Keratinocyte (primary cell): ENCODE measurements around the gene P2RY10. TPM values are rescaled to one million over a fixed set of nuclear protein-coding genes. Genes with fewer than 3 reads are reported as not detected.

Source experiments
- DNase-seq: peaks from one replicate; pipeline ENCODE4 v3.0.0-alpha.2; 2011; ENCODE audit warnings: low read depth, missing footprints, low spot score
- FAIRE-seq: peaks from 2 replicates; lab custom pipeline; 2011; peaks lifted over from hg19 to GRCh38; lab: Jason Lieb, UNC
- H2AFZ ChIP-seq: 2 replicates; pipeline ENCODE4 v1.6.0; 2012; ENCODE audit warnings: low read length, control low read depth, inconsistent platforms; ENCODE audit not compliant: control insufficient read depth
- H3K27ac ChIP-seq: 2 replicates; pipeline ENCODE4 v1.5.1; 2011; ENCODE audit warnings: low read length; ENCODE audit not compliant: control insufficient read depth, insufficient read depth
- H3K27me3 ChIP-seq: 3 replicates; pipeline ENCODE4 v1.6.0; 2011; ENCODE audit warnings: low read length; ENCODE audit not compliant: control insufficient read depth, insufficient read depth; ENCODE audit errors: extremely low read depth
- H3K36me3 ChIP-seq, 2 experiments: 2 replicates in 1 of 2; 3 replicates in 1 of 2; pipeline ENCODE4 v1.5.1; 2011; ENCODE audit warnings: low read length in 2 of 2, mild to moderate bottlenecking in 1 of 2; ENCODE audit not compliant: control insufficient read depth in 2 of 2, insufficient read depth in 2 of 2; ENCODE audit errors: extremely low read depth in 1 of 2
- H3K4me1 ChIP-seq: 3 replicates; pipeline ENCODE4 v1.5.1; 2011; ENCODE audit warnings: low read length; ENCODE audit not compliant: control insufficient read depth, insufficient read depth; ENCODE audit errors: extremely low read depth
- H3K4me2 ChIP-seq: 3 replicates; pipeline ENCODE4 v1.6.0; 2011; ENCODE audit warnings: low read depth, low read length; ENCODE audit not compliant: control insufficient read depth, insufficient read depth; ENCODE audit errors: extremely low read depth
- H3K4me3 ChIP-seq, 3 experiments: fragments of 200-600 bp in 1 of 3; sonication (generic) in 1 of 3; 2 replicates in 2 of 3; 3 replicates in 1 of 3; pipeline ENCODE4 v1.5.1; 2011 to 2016; ENCODE audit warnings: low read length in 3 of 3, mild to moderate bottlenecking in 3 of 3, control low read depth in 2 of 3, inconsistent platforms in 1 of 3, low read depth in 1 of 3, mixed read lengths in 1 of 3, mixed run types in 1 of 3, moderate library complexity in 1 of 3; ENCODE audit not compliant: control insufficient read depth in 2 of 3, insufficient read depth in 2 of 3; ENCODE audit errors: extremely low read depth in 1 of 3
- H3K79me2 ChIP-seq: 2 replicates; pipeline ENCODE4 v1.6.0; 2012; ENCODE audit warnings: low read length; ENCODE audit not compliant: control insufficient read depth, insufficient read depth
- H3K9ac ChIP-seq: 3 replicates; pipeline ENCODE4 v1.6.0; 2011; ENCODE audit warnings: low read length; ENCODE audit not compliant: control insufficient read depth, insufficient read depth; ENCODE audit errors: extremely low read depth
- H3K9me1 ChIP-seq: 3 replicates; pipeline ENCODE4 v1.6.0; 2011; ENCODE audit warnings: low read length; ENCODE audit not compliant: control insufficient read depth, insufficient read depth; ENCODE audit errors: extremely low read depth
- H3K9me3 ChIP-seq: 2 replicates; pipeline ENCODE4 v1.5.1; 2012; ENCODE audit warnings: low read depth, low read length; ENCODE audit not compliant: control insufficient read depth
- H4K20me1 ChIP-seq: 3 replicates; pipeline ENCODE4 v1.6.0; 2011; ENCODE audit warnings: low read length; ENCODE audit not compliant: control insufficient read depth, insufficient read depth; ENCODE audit errors: extremely low read depth
- EZH2 ChIP-seq: IDR thresholded peaks from one replicate; pipeline ENCODE4 v1.6.1; 2012; ENCODE audit warnings: inconsistent platforms, mild to moderate bottlenecking, low read length, moderate library complexity
- dilution Hi-C: fragments of 300-500 bp; cut with MboI; formaldehyde crosslinking; loops from one replicate; pipeline ENCODE4 v1.7.0; 2020; ENCODE audit warnings: low sequenced_read_pairs; ENCODE audit not compliant: extremely low pct_ligation_motif_present
- polyA plus RNA-seq, 5 experiments: library from polyadenylated mRNA; depleted of rRNA in 3 of 5; stranded (reverse) in 3 of 5; stranded (forward) in 1 of 5; unstranded in 1 of 5; fragments of >200 nt; gene quantifications; 1 replicate in 1 of 5; 2 replicates in 3 of 5; 3 replicates in 1 of 5; pipeline versions ENCODE4 v1.2.1 to v1.2.3, GENCODE V29; 2011 to 2012; ENCODE audit warnings: missing spikeins in 2 of 5, low read depth in 1 of 5, low replicate concordance in 1 of 5
- TF ChIP-seq, protein P1 (sequence below), 3 experiments: IDR thresholded peaks in 1 of 3; conservative IDR thresholded peaks in 1 of 3; optimal IDR thresholded peaks in 1 of 3; 2 replicates in 2 of 3; 3 replicates in 1 of 3; pipeline versions ENCODE3 to v1.5.1; 2011; ENCODE audit warnings: low read length in 3 of 3, mild to moderate bottlenecking in 3 of 3, moderate library complexity in 2 of 3, control low read depth in 1 of 3, inconsistent platforms in 1 of 3; ENCODE audit not compliant: insufficient read depth in 2 of 3; ENCODE audit errors: extremely low read depth in 1 of 3

Gene P2RY10
- polyA plus RNA-seq, 1 donor (not counting 4 experiments of a cell fraction or from before 2014, with no cell fraction given): not detected

DNA sequence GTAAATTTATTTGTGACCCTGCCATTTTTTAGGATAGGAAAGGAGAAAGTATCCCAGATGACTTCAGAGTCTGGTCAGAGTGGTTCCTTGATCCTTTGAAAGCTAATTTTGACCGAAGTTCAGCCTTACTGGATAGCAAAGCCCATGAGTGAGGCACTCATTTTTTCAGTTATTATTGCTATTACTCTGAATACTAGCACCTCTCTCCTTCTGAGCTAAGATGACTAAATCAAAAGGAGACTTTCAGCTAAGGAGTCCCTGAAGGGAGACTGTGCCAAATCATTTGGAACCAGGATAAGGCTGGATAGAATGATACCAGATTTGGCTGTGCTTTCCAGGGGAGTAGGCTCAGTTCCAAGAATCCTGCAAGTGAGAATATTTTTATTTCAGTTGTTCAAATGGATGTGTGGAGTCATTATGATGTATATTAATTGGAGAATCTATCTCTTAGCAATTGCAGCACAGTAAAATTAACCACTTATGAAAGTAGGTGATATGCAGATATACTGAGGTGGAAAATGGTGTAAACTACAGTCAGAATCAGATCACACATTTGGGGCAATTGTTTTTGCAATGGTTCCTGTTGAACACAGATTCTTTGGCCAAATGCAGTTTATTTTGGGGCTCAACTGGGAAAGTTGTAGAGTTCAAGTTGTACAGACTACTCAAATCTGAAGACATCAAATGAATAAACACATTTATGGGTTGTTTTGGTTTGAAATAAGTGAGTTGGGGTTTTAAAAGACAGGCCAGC is 1.2 kb downstream of the P2RY10 start:
- H3K4me3 ChIP-seq: no peak overlapping the region
- H3K27ac ChIP-seq: no peak overlapping the region
- no peak for DNase-seq
- no peaks in the 10 kb centered on the region for H3K4me1 ChIP-seq
- no peaks in the 10 kb centered on the region for H3K9me3 ChIP-seq
- H3K4me2 ChIP-seq: no peak overlapping the region
- H3K27me3 ChIP-seq: no peaks in the 10 kb centered on the region
- no peaks in the 10 kb centered on the region for H4K20me1 ChIP-seq
- no peaks in the 10 kb centered on the region for H3K9me1 ChIP-seq
- no peak overlapping the region for H3K9ac ChIP-seq
- no peak for FAIRE-seq
- no peaks in the 10 kb centered on the region for H3K79me2 ChIP-seq
- dilution Hi-C loops: no loop called here
- H2AFZ ChIP-seq: no peak overlapping the region
- TF ChIP-seq, protein P1, sequence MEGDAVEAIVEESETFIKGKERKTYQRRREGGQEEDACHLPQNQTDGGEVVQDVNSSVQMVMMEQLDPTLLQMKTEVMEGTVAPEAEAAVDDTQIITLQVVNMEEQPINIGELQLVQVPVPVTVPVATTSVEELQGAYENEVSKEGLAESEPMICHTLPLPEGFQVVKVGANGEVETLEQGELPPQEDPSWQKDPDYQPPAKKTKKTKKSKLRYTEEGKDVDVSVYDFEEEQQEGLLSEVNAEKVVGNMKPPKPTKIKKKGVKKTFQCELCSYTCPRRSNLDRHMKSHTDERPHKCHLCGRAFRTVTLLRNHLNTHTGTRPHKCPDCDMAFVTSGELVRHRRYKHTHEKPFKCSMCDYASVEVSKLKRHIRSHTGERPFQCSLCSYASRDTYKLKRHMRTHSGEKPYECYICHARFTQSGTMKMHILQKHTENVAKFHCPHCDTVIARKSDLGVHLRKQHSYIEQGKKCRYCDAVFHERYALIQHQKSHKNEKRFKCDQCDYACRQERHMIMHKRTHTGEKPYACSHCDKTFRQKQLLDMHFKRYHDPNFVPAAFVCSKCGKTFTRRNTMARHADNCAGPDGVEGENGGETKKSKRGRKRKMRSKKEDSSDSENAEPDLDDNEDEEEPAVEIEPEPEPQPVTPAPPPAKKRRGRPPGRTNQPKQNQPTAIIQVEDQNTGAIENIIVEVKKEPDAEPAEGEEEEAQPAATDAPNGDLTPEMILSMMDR (optimal IDR thresholded peaks at IDR 0.05 in 1 of 3, IDR thresholded peaks at IDR 0.05 in 1 of 3, conservative IDR thresholded peaks at IDR 0.05 in 1 of 3; ENCODE audit: extremely low read depth in 1 of 3, insufficient read depth in 2 of 3, low read length in 3 of 3): no peak
- TF ChIP-seq EZH2: no peak
- H3K36me3 ChIP-seq: no peaks in the 10 kb centered on the region

DNA sequence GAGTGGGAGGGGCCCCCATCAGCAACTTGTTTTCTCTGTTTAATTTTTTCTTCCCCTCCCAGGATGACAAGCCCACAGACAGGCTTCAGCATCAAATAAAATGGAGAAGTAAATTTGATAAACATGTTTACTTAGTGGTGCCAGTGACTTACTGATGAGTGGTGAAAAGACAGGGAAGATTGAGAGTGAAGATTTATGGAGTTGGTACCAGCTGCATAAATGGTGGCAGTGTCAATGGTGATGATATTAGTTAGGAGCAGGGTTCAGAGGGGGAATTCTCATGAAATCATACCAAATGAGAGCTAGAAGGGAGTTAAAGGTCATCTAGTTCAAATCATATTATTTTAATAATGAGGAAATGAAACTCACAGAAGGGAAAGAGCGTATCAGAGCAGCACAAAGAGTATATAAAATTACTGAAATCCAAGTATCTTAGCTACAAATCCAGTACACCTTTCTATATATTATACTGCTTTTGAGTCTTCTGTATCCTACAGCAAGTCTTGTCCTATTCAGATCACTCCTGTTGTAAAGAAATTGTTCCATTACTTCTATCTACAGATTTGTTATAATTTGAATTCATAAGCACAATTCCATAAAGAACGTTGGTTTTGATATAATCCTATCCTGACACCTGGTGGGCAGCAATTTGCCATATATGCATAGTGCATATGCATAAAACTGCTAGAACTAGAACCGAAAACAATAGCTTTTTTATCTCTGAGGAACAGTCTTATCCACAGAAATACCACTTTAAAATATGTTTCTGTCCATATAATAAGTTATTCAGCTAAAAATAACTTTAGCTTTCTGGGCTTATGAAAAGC is 5.0 kb downstream of the P2RY10 start:
- no peak for DNase-seq
- Histone ChIP-seq H3K4me1 (no peaks in the 10 kb centered on the region), H3K79me2 (no peaks in the 10 kb centered on the region), H3K4me2 (no peak overlapping the region), H3K9ac (no peak overlapping the region), H3K9me3 (no peaks in the 10 kb centered on the region), H3K36me3 (no peaks in the 10 kb centered on the region), H2AFZ (no peak overlapping the region), H3K4me3 (no peak overlapping the region), H3K27ac (no peak overlapping the region), H3K27me3 (no peaks in the 10 kb centered on the region), H3K9me1 (no peaks in the 10 kb centered on the region), H4K20me1 (no peaks in the 10 kb centered on the region)
- dilution Hi-C loops: no loop called here
- no peak for TF ChIP-seq EZH2
- TF ChIP-seq, protein P1 (optimal IDR thresholded peaks at IDR 0.05 in 1 of 3, IDR thresholded peaks at IDR 0.05 in 1 of 3, conservative IDR thresholded peaks at IDR 0.05 in 1 of 3; ENCODE audit: extremely low read depth in 1 of 3, insufficient read depth in 2 of 3, low read length in 3 of 3): no peak
- no peak for FAIRE-seq
